WERI-Rb-1 (cell line): Measurements from ENCODE around the gene DDX18.

Source experiments
- DNase-seq: peaks from one replicate; pipeline ENCODE4 v3.0.0-alpha.2; 2020
- H3K27ac ChIP-seq: fragments of 250-450 bp; sonication (Bioruptor Pico); 2 replicates; pipeline ENCODE4 v1.5.1; 2020; ENCODE audit warnings: mild to moderate bottlenecking, moderate library complexity
- H3K27me3 ChIP-seq: fragments of 250-450 bp; sonication (Bioruptor Pico); 2 replicates; pipeline ENCODE4 v1.5.1; 2021; ENCODE audit warnings: mild to moderate bottlenecking, low read depth, moderate library complexity; ENCODE audit not compliant: insufficient read depth, severe bottlenecking
- H3K36me3 ChIP-seq: fragments of 250-450 bp; sonication (Bioruptor Pico); 2 replicates; pipeline ENCODE4 v1.5.1; 2020; ENCODE audit warnings: mild to moderate bottlenecking, moderate library complexity
- H3K4me3 ChIP-seq: 2 replicates; pipeline ENCODE4 v1.5.1; 2011; ENCODE audit warnings: low read depth, mild to moderate bottlenecking, control low read depth, low read length
- H3K9me3 ChIP-seq: fragments of 250-450 bp; sonication (Bioruptor Pico); 2 replicates; pipeline ENCODE4 v1.5.1; 2021; ENCODE audit warnings: mild to moderate bottlenecking, moderate library complexity; ENCODE audit not compliant: severe bottlenecking
- TF ChIP-seq, protein P1 (sequence below): IDR thresholded peaks from 2 replicates; pipeline ENCODE4 v1.5.1; 2011; ENCODE audit warnings: low read depth, mild to moderate bottlenecking, control low read depth, inconsistent platforms, low read length

Gene DDX18

DNA sequence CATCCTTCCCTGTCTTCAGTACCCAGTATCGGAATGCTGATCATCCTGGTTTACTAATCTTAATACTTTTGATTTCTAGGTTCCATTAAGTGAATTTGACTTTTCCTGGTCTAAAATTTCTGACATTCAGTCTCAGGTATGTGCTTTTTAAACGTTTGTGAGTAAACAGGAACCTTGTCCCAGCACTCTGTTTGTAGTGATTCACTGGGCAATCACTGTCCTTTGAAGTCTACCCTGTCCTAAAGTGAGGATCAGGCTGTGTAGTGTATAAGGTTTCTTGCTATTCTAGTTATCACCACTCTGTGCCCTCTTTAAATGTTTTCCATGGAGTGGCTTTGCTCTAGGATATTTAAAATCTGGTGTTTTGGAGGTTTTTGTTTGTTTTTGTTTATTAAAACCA lies 14.4 kb downstream of the DDX18 start:
- peaks cover 66% of the 10 kb centered on the region for H3K36me3 ChIP-seq
- no peaks in the 10 kb centered on the region for H3K9me3 ChIP-seq
- H3K4me3 ChIP-seq: no peak overlapping the region
- no peak for DNase-seq
- no peaks in the 10 kb centered on the region for H3K27me3 ChIP-seq
- TF ChIP-seq, protein P1, sequence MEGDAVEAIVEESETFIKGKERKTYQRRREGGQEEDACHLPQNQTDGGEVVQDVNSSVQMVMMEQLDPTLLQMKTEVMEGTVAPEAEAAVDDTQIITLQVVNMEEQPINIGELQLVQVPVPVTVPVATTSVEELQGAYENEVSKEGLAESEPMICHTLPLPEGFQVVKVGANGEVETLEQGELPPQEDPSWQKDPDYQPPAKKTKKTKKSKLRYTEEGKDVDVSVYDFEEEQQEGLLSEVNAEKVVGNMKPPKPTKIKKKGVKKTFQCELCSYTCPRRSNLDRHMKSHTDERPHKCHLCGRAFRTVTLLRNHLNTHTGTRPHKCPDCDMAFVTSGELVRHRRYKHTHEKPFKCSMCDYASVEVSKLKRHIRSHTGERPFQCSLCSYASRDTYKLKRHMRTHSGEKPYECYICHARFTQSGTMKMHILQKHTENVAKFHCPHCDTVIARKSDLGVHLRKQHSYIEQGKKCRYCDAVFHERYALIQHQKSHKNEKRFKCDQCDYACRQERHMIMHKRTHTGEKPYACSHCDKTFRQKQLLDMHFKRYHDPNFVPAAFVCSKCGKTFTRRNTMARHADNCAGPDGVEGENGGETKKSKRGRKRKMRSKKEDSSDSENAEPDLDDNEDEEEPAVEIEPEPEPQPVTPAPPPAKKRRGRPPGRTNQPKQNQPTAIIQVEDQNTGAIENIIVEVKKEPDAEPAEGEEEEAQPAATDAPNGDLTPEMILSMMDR: no peak
- H3K27ac ChIP-seq: no peak overlapping the region

DNA sequence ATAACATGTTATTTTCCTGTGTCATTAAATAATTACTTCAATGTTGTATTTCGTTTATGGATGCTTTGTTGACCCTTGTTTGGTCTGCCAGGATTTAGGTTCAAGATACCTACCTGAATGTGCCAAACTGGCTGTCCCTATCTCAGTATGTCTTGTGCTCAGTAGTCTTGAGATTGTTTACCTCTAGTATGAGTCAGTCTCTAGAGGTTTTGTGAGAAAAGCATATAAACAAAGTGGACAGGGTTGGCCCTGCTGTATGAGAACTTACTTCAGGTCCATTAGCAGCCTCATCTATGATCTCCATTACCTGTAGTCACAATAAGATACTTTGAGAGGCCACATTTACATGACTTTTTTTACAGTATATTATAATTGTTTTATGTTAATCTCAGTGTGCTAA lies 17.8 kb downstream of the DDX18 start:
- Histone ChIP-seq H3K27ac (no peak overlapping the region), H3K4me3 (no peak overlapping the region), H3K9me3 (no peaks in the 10 kb centered on the region), H3K27me3 (no peaks in the 10 kb centered on the region), H3K36me3 (peaks cover 33% of the 10 kb centered on the region)
- DNase-seq: no peak
- TF ChIP-seq, protein P1: no peak

DNA sequence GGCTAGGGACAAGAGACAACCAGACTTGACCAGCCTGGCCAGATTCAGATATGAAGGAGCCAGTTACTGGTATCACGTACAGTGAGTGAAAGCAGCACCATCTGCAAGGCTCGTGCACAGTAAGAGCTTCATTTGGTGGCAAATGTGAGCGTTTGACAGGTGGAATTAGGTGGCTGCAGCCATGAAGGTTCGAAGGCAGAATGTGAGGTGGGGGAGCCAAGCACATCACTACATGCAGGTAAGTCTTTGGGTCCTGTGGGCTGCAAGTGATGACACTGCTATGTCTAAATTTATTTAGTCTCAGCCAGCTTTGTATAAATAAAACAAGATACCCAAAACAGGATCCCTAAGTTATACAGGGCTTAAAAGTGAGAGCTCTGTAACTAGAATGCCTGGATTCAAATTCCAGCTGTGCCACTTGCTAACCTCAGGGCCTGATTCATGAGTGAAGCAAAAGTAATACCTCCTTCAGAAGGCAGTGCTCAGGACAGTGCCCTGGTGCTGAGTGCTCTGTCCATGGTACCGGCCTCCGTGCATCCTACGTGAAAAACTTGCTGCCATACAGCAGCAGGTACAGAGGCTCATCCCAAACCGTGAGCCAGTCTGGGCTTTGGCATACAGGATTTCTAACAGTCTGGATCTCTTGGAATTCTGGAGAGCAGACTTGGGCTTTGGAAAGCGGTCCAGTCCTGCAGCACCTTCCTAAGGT lies 18.6 kb downstream of the DDX18 start:
- H3K9me3 ChIP-seq: no peaks in the 10 kb centered on the region
- H3K27ac ChIP-seq: no peak overlapping the region
- TF ChIP-seq, protein P1: no peak
- DNase-seq: no peak
- no peaks in the 10 kb centered on the region for H3K27me3 ChIP-seq
- peaks cover 26% of the 10 kb centered on the region for H3K36me3 ChIP-seq
- H3K4me3 ChIP-seq: no peak overlapping the region

DNA sequence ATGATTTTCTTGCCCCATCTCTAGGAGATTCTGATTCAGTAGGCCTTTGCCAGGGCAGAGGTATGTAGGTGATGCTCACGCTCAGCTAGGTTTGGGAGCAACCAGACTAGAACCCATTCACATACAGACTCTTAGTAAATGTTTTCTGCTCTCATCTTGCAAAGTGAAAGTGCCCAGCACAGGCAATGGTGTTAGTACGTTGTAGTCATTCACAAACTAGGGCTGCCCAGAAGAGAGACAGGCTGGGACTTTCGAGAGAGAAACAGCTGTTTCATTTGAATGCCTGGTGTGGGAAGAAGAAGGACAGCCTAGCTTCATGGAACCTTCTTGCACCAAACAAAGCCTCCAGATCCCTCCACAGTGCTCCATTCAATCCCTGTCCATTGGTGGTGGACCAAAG lies 19.4 kb downstream of the DDX18 start:
- no peak overlapping the region for H3K4me3 ChIP-seq
- H3K9me3 ChIP-seq: no peaks in the 10 kb centered on the region
- H3K27ac ChIP-seq: no peak overlapping the region
- H3K36me3 ChIP-seq: peaks cover 18% of the 10 kb centered on the region
- H3K27me3 ChIP-seq: no peaks in the 10 kb centered on the region
- TF ChIP-seq, protein P1: no peak
- no peak for DNase-seq

DNA sequence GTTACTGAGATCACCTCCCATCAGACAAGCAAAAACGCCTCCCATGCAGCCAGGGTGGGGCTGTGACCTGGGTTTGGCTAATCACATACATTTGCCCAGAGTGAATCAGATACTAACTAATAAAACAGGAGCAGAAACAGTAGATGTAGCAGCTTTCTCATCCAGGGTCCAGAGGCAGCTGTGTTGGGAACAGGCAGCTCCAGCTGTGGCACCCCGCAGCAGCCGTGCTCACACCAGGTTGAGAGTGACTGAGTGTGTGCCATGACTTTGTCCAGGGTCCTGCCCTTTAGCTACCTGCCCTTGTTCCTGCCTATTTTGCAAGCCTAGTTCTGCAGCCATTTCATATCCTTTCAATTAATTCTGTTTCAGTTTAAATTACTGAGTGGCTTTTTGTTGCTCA lies 20.5 kb downstream of the DDX18 start:
- Histone ChIP-seq H3K4me3 (no peak overlapping the region), H3K9me3 (no peaks in the 10 kb centered on the region), H3K36me3 (peaks cover 8% of the 10 kb centered on the region), H3K27ac (no peak overlapping the region), H3K27me3 (no peaks in the 10 kb centered on the region)
- DNase-seq: no peak
- TF ChIP-seq, protein P1: no peak
